Sigmoid colon (tissue), 4 donors: ENCODE results near the gene KRT24.

Source experiments
- EP300 ChIP-seq, 4 donors: sonication (generic); formaldehyde crosslinking; IDR thresholded peaks; one replicate each; pipeline ENCODE4 v1.6.1; 2017; ENCODE audit warnings: antibody characterized with exemption in 4 of 4
- POLR2A ChIP-seq, 2 donors: fragments of 450-650 bp; IDR thresholded peaks; one replicate each; pipeline ENCODE4 v1.6.1; 2016; ENCODE audit warnings: antibody characterized with exemption in 2 of 2, mild to moderate bottlenecking in 2 of 2, moderate library complexity in 2 of 2
- TF ChIP-seq, protein P1 (sequence below), 4 experiments: fragments of 450-650 bp in 3 of 4; fragments of 200-600 bp in 1 of 4; IDR thresholded peaks; one replicate each; pipeline ENCODE4 v1.5.1; 2016 to 2019; ENCODE audit warnings: antibody characterized with exemption in 4 of 4, mild to moderate bottlenecking in 3 of 4, moderate library complexity in 2 of 4

DNA sequence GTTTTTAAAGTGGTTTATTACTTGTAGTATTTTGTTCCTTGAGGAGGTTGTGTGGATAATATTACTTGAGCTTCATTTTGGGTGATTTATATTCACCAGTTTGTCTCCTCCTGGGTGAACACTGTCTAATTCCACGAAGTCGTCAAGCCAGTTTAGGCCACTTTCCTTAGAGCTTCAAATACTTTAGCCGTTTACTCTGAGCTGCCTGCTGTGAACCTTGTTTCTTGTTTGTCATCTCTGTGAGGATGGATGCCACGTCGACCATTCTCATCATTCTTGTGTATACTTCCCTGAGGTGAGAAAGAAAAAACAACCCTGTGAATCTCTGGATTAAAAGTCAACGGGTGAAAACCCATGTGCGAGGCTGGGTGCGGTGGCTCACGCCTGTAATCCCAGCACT, 9.0 kb downstream of the KRT24 start:
- TF ChIP-seq, protein P1, sequence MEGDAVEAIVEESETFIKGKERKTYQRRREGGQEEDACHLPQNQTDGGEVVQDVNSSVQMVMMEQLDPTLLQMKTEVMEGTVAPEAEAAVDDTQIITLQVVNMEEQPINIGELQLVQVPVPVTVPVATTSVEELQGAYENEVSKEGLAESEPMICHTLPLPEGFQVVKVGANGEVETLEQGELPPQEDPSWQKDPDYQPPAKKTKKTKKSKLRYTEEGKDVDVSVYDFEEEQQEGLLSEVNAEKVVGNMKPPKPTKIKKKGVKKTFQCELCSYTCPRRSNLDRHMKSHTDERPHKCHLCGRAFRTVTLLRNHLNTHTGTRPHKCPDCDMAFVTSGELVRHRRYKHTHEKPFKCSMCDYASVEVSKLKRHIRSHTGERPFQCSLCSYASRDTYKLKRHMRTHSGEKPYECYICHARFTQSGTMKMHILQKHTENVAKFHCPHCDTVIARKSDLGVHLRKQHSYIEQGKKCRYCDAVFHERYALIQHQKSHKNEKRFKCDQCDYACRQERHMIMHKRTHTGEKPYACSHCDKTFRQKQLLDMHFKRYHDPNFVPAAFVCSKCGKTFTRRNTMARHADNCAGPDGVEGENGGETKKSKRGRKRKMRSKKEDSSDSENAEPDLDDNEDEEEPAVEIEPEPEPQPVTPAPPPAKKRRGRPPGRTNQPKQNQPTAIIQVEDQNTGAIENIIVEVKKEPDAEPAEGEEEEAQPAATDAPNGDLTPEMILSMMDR (IDR thresholded peaks at IDR 0.05), result no peak
- TF ChIP-seq POLR2A (IDR thresholded peaks at IDR 0.05), result no peak
- no peak for TF ChIP-seq EP300 (IDR thresholded peaks at IDR 0.05)
